Measurements from ENCODE around the gene TMEM250. TPM values are rescaled to one million over a fixed set of nuclear protein-coding genes. Genes with fewer than 3 reads are reported as not detected.

Gene TMEM250
- total RNA-seq, 2 donors from 2014 or later, result 40.9 to 67.2 TPM

GRCh38 chr9:136085815-136086212 lies 32.9 kb downstream of the TMEM250 start:
- intact Hi-C loops (cut with DNase I), result no loop called here
- TF ChIP-seq, protein P1, sequence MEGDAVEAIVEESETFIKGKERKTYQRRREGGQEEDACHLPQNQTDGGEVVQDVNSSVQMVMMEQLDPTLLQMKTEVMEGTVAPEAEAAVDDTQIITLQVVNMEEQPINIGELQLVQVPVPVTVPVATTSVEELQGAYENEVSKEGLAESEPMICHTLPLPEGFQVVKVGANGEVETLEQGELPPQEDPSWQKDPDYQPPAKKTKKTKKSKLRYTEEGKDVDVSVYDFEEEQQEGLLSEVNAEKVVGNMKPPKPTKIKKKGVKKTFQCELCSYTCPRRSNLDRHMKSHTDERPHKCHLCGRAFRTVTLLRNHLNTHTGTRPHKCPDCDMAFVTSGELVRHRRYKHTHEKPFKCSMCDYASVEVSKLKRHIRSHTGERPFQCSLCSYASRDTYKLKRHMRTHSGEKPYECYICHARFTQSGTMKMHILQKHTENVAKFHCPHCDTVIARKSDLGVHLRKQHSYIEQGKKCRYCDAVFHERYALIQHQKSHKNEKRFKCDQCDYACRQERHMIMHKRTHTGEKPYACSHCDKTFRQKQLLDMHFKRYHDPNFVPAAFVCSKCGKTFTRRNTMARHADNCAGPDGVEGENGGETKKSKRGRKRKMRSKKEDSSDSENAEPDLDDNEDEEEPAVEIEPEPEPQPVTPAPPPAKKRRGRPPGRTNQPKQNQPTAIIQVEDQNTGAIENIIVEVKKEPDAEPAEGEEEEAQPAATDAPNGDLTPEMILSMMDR (IDR thresholded peaks at IDR 0.05), result no peak

DNA sequence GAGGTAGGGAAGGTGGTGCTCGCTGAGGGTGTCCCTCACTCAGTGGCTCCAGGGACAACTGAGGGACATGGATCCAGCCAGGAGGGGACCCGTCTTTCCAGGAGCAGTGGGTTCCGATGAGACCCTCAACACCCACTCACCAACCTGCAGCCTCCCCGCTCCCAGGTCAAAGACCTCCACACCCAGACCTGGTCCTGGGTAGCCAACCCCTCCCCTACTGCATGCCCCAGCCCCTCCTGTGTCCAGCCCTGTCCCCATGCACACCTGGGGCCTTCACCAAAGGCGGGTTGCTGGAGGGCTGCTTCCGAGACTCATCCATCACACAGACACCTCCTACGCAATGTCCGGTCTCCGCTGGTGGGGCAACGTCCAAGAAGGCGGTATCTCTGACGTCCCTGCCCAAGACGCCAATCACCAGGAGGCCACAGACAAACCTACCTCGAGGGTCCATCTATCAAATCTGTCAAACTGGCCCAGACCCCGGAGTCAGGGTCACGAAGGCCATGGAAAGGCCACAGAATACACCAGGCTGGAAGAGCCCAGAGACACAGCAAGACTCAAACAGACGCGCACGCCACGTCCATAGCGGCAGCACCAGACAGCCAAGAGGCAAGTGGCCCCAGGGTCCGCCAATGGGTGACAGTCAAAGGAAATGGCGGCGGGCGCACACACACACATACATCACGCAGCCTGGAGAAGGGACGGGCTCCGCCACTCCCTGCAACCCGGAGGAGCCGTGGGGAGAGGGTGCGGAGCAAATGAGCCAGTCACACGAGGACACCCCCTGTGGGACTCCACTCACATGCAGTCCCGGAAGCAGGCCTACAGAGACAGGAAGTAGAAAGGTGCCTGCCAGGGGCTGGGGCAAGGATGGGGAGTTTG lies 34.4 kb downstream of the TMEM250 start:
- peaks cover 6% of the 10 kb centered on the region for H3K4me1 ChIP-seq
- TF ChIP-seq, protein P1 (IDR thresholded peaks at IDR 0.05), result no peak
- H3K9ac ChIP-seq (ENCODE audit: low read depth in 2 of 2, low read length in 2 of 2), result no peak overlapping the region
- no peak overlapping the region for H3K27ac ChIP-seq
- H3K4me3 ChIP-seq, result no peak overlapping the region
- no peaks in the 10 kb centered on the region for H3K9me3 ChIP-seq
- no peak for DNase-seq
- no peaks in the 10 kb centered on the region for H3K27me3 ChIP-seq
- no peaks in the 10 kb centered on the region for H3K36me3 ChIP-seq
- intact Hi-C loops (cut with DNase I), result no loop called here

More at GRCh38 chr9:136085815-136086212, 32.9 kb downstream of the TMEM250 start:
- Histone ChIP-seq H3K4me1 (peaks cover 8% of the 10 kb centered on the region), H3K9me3 (no peaks in the 10 kb centered on the region), H3K27me3 (no peaks in the 10 kb centered on the region), H3K4me3 (no peak overlapping the region), H3K36me3 (no peaks in the 10 kb centered on the region), H3K9ac (ENCODE audit: low read depth in 2 of 2, low read length in 2 of 2) (no peak overlapping the region), H3K27ac (no peak overlapping the region)
- peak; percentile 17 for DNase-seq

DNA sequence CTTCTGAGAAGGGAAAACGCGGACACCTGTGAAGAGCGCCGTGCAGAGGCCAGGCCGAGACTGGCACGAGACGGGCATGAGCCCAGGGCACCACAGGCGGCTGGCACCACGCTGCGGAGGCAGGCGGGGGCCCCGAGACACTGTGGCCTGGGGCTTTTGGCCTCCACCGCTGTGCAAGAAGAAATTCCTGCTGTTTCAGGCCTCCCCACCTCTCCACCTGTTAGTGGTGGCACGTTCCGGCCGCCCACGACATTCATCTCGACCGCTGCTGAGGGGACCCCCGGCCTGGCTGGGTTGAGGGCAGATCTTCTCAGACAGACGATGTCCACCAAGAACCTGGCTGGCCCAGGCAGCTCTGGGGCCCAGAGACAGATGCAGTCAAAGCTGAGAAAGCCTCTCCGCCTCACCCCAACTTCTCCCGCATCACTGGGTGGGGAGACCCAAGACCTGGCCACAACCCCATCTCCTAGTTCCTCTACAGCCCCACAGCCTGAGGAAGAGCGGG lies 35.1 kb downstream of the TMEM250 start:
- intact Hi-C loops (cut with DNase I), result no loop called here
- Histone ChIP-seq H3K36me3 (no peaks in the 10 kb centered on the region), H3K4me1 (no peaks in the 10 kb centered on the region), H3K9me3 (no peaks in the 10 kb centered on the region), H3K4me3 (no peak overlapping the region), H3K27me3 (no peaks in the 10 kb centered on the region), H3K9ac (ENCODE audit: low read depth in 2 of 2, low read length in 2 of 2) (no peak overlapping the region), H3K27ac (no peak overlapping the region)
- no peak for DNase-seq
- TF ChIP-seq, protein P1 (IDR thresholded peaks at IDR 0.05), result no peak

DNA sequence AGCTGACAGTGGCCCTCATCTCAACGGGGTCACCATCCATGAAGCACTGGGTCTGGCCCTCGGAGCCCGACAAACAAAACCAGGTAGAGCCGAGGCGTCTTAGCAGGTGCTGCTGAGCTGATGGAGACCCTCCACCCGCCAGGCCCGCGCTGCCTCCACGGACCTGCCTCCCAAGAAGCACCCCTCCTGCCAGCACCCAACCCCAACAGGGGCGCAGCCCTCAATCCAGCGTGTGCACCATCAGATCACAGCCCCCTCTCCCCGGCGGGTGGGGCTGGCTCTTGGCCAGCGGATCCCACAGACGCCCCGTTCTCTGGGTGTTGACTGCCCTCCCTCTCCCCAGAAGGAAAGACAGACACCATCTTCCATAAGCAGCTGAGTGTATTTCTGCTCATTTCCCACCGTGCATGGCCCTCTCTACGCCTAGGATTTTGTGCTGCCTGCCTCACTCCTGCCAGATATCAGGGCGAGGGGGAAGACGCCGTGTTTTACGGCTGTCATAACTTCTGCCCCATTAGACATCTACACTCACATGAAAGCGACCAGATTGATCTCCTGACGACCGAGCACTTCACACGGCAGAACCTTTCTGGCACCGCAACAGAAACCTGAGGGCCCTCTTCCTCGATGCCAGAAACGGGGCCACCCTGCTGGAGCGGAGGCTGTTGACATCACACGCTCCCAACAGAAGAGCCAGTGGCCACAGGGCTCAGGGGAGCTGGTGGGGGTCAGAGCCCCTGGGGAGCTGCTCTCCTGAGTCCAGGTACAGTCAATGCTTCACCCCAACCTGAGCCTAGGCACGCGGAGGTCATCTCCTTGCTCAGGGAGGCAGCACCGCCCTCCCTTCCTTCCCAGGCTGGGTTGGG lies 35.9 kb downstream of the TMEM250 start:
- intact Hi-C loops (cut with DNase I), result no loop called here
- H3K27ac ChIP-seq, result no peak overlapping the region
- no peaks in the 10 kb centered on the region for H3K4me1 ChIP-seq
- no peak for DNase-seq
- TF ChIP-seq, protein P1 (IDR thresholded peaks at IDR 0.05), result no peak
- H3K9me3 ChIP-seq, result no peaks in the 10 kb centered on the region
- H3K9ac ChIP-seq (ENCODE audit: low read depth in 2 of 2, low read length in 2 of 2), result no peak overlapping the region
- no peaks in the 10 kb centered on the region for H3K27me3 ChIP-seq
- no peak overlapping the region for H3K4me3 ChIP-seq
- H3K36me3 ChIP-seq, result no peaks in the 10 kb centered on the region

- H3K4me1 ChIP-seq, result no peaks in the 10 kb centered on the region
- no peaks in the 10 kb centered on the region for H3K36me3 ChIP-seq
- no peak overlapping the region for H3K27ac ChIP-seq
- H3K9ac ChIP-seq (ENCODE audit: low read depth in 2 of 2, low read length in 2 of 2), result no peak overlapping the region
- intact Hi-C loops (cut with DNase I), result no loop called here
- no peak overlapping the region for H3K4me3 ChIP-seq
- H3K27me3 ChIP-seq, result no peaks in the 10 kb centered on the region
- no peak for DNase-seq
- no peaks in the 10 kb centered on the region for H3K9me3 ChIP-seq
- TF ChIP-seq, protein P1 (IDR thresholded peaks at IDR 0.05), result no peak
These were observed 36.7 kb downstream of the TMEM250 start for GRCh38 chr9:136081826-136082495.
